ENCODE measurements around the gene RNF150. TPM values are rescaled to one million over a fixed set of nuclear protein-coding genes. Genes with fewer than 3 reads are reported as not detected.
A peak's percentile ranks its signal among the peaks of the same experiment; 100 is the strongest.

The RNF150 gene
- total RNA-seq, 1 donor from 2014 or later, result 14.8 TPM

- no peak for TF ChIP-seq CTCF (IDR thresholded peaks at IDR 0.05)
- Mint-ChIP-seq H3K4me3 (ENCODE audit: unreplicated experiment) (no peak overlapping the region), H3K4me1 (ENCODE audit: low read depth) (peaks cover 20% of the 10 kb centered on the region), H3K9me3 (ENCODE audit: low read depth) (no peaks in the 10 kb centered on the region), H3K27ac (ENCODE audit: unreplicated experiment) (no peak overlapping the region), H3K36me3 (ENCODE audit: low read depth) (no peaks in the 10 kb centered on the region), H3K27me3 (ENCODE audit: low read depth) (no peaks in the 10 kb centered on the region)
- no peak for DNase-seq (ENCODE audit: low spot score)
Measured at GRCh38 chr4:141003193-141003592, 130.1 kb downstream of the RNF150 start.

- DNase-seq (ENCODE audit: low spot score), result no peak
- H3K9me3 Mint-ChIP-seq (ENCODE audit: low read depth), result no peaks in the 10 kb centered on the region
- no peak overlapping the region for H3K4me3 Mint-ChIP-seq (ENCODE audit: unreplicated experiment)
- no peak for TF ChIP-seq CTCF (IDR thresholded peaks at IDR 0.05)
- H3K27me3 Mint-ChIP-seq (ENCODE audit: low read depth), result no peaks in the 10 kb centered on the region
- peaks cover 20% of the 10 kb centered on the region for H3K4me1 Mint-ChIP-seq (ENCODE audit: low read depth)
- no peaks in the 10 kb centered on the region for H3K36me3 Mint-ChIP-seq (ENCODE audit: low read depth)
- H3K27ac Mint-ChIP-seq (ENCODE audit: unreplicated experiment), result peak overlapping the region; percentile 52
Measured at GRCh38 chr4:141002323-141002805, 130.9 kb downstream of the RNF150 start.

- no peak for DNase-seq (ENCODE audit: low spot score)
- H3K4me1 Mint-ChIP-seq (ENCODE audit: low read depth), result peaks cover 19% of the 10 kb centered on the region
- H3K36me3 Mint-ChIP-seq (ENCODE audit: low read depth), result no peaks in the 10 kb centered on the region
- no peaks in the 10 kb centered on the region for H3K9me3 Mint-ChIP-seq (ENCODE audit: low read depth)
- H3K27me3 Mint-ChIP-seq (ENCODE audit: low read depth), result no peaks in the 10 kb centered on the region
- H3K27ac Mint-ChIP-seq (ENCODE audit: unreplicated experiment), result peak overlapping the region; percentile 47
- no peak overlapping the region for H3K4me3 Mint-ChIP-seq (ENCODE audit: unreplicated experiment)
- TF ChIP-seq CTCF (IDR thresholded peaks at IDR 0.05), result peak; percentile 69
Measured at GRCh38 chr4:140996766-140997165, 136.5 kb downstream of the RNF150 start.

- Mint-ChIP-seq H3K36me3 (ENCODE audit: low read depth) (no peaks in the 10 kb centered on the region), H3K27me3 (ENCODE audit: low read depth) (no peaks in the 10 kb centered on the region), H3K27ac (ENCODE audit: unreplicated experiment) (no peak overlapping the region), H3K4me1 (ENCODE audit: low read depth) (peaks cover 19% of the 10 kb centered on the region), H3K4me3 (ENCODE audit: unreplicated experiment) (no peak overlapping the region), H3K9me3 (ENCODE audit: low read depth) (no peaks in the 10 kb centered on the region)
- no peak for DNase-seq (ENCODE audit: low spot score)
- TF ChIP-seq CTCF (IDR thresholded peaks at IDR 0.05), result no peak
Measured at GRCh38 chr4:140995058-140995457, 138.2 kb downstream of the RNF150 start.

- no peak for DNase-seq (ENCODE audit: low spot score)
- no peak overlapping the region for H3K27ac Mint-ChIP-seq (ENCODE audit: unreplicated experiment)
- H3K4me3 Mint-ChIP-seq (ENCODE audit: unreplicated experiment), result no peak overlapping the region
- peaks cover 18% of the 10 kb centered on the region for H3K4me1 Mint-ChIP-seq (ENCODE audit: low read depth)
- H3K27me3 Mint-ChIP-seq (ENCODE audit: low read depth), result no peaks in the 10 kb centered on the region
- H3K9me3 Mint-ChIP-seq (ENCODE audit: low read depth), result no peaks in the 10 kb centered on the region
- no peaks in the 10 kb centered on the region for H3K36me3 Mint-ChIP-seq (ENCODE audit: low read depth)
- TF ChIP-seq CTCF (IDR thresholded peaks at IDR 0.05), result no peak
Measured at GRCh38 chr4:140994015-140994414, 139.3 kb downstream of the RNF150 start.
